ENCODE data around the gene RAB11FIP4. TPM values are rescaled to one million over a fixed set of nuclear protein-coding genes. Genes with fewer than 3 reads are reported as not detected.

RAB11FIP4 gene
- total RNA-seq (2011; cell fraction: chromatin; rRNA removed; ENCODE audit: low replicate concordance): 9.2 and 21.1 TPM in 2 replicates
- 12.4 and 14.0 TPM in 2 replicates for total RNA-seq (2011; cell fraction: nucleolus; rRNA removed)
- 9.8 and 10.8 TPM in 2 replicates for total RNA-seq (2011; cell fraction: nucleoplasm; rRNA removed)
- total RNA-seq (2014; rRNA removed) (14.2 and 16.6 TPM in 2 replicates), total RNA-seq (2014; rRNA removed; fragmentation: Illumina TruSeq; extraction: Trizol) (5.8 and 7.0 TPM in 2 replicates), total RNA-seq (2015; rRNA removed; fragmentation: Illumina TruSeq; extraction: Trizol) (9.8 and 11.5 TPM in 2 replicates), total RNA-seq (2021) (12.0 and 12.3 TPM in 2 replicates), polyA plus RNA-seq (2011; rRNA removed) (6.2 and 10.5 TPM in 2 replicates), polyA plus RNA-seq (2014; fragmentation: Illumina TruSeq; extraction: Trizol) (8.1 and 8.9 TPM in 2 replicates), polyA plus RNA-seq (2014; fragmentation: Nextera tagmentation; extraction: Ambion mirVana) (under 1 TPM; 0.62 to 0.66 TPM), polyA plus RNA-seq (2014; rRNA removed) (7.9 TPM in 2 replicates), polyA minus RNA-seq (2011; rRNA and poly(A)+ RNA removed) (13.4 and 22.4 TPM in 2 replicates), Bru-seq, nascent RNA (percentile 45 among the genes with signal in this experiment), BruChase-seq, experiment 1, labeled RNA remaining after a 2-hour chase (percentile 38 among the genes with signal in this experiment), BruChase-seq, experiment 2, labeled RNA remaining after a 6-hour chase (percentile 38 among the genes with signal in this experiment)
- 5.7 and 10.3 TPM in 2 replicates for polyA plus RNA-seq (2011; cell fraction: cytosol; rRNA removed)
- polyA plus RNA-seq (2011; cell fraction: nucleus; rRNA removed): 8.2 and 16.3 TPM in 2 replicates
- 8.3 and 12.2 TPM in 2 replicates for polyA plus RNA-seq (2012)
- polyA minus RNA-seq (2011; cell fraction: cytosol; rRNA and poly(A)+ RNA removed): 5.8 and 12.3 TPM in 2 replicates
- polyA minus RNA-seq (2011; cell fraction: nucleus; rRNA and poly(A)+ RNA removed): 9.4 and 11.8 TPM in 2 replicates
- long read RNA-seq, experiment 1, transcript RAB11FIP4-201 (13 exons, 1,968 nt): major isoform, 12 of 46 reads
- long read RNA-seq, experiment 1, partial matches to known transcripts: 28 of 46 reads
- long read RNA-seq, experiment 1, other reads (novel, unspliced or antisense): 6 of 46 reads
- long read RNA-seq, experiment 2, partial matches to known transcripts: 1 of 4 reads
- long read RNA-seq, experiment 2, other reads (novel, unspliced or antisense): 3 of 4 reads
- long read RNA-seq, experiment 3, partial matches to known transcripts: 0 of 7 reads
- long read RNA-seq, experiment 3, other reads (novel, unspliced or antisense): 5 of 7 reads

GRCh38 chr17:31391496-31391949 is at the start of gene RAB11FIP4:
RAB11FIP4 (plus strand) TSS chr17:31391675; CDS start chr17:31391853, 178 bp downstream.
- CTCF ChIA-PET (ENCODE audit: low intra/inter-chr PET ratio): no interaction called here

More at GRCh38 chr17:31391496-31391949, at the start of gene RAB11FIP4:
- Histone ChIP-seq H3K4me3 (no peak within 1 kb of the TSS), H3K27me3 (ENCODE audit: control insufficient read depth in 2 of 2, insufficient read depth in 2 of 2, low read length in 2 of 2) (peaks cover 25 to 45% of the 10 kb centered on the region in 2 experiments), H2AFZ (ENCODE audit: low read depth, low read length) (no peak within 1 kb of the TSS), H3K36me3 (ENCODE audit: control insufficient read depth, insufficient read depth, low read length) (no peaks in the 10 kb centered on the region), H3K9ac (ENCODE audit: insufficient read depth in 1 of 2, low read depth in 2 of 2, low read length in 2 of 2) (no peak within 1 kb of the TSS), H3K79me2 (ENCODE audit: control insufficient read depth, insufficient read depth, low read length) (no peaks in the 10 kb centered on the region), H3K9me1 (ENCODE audit: control insufficient read depth, insufficient read depth, low read length) (no peaks in the 10 kb centered on the region), H3K4me2 (ENCODE audit: insufficient read depth, low read length) (no peak within 1 kb of the TSS), H3K27ac (ENCODE audit: extremely low read depth, low read depth, low read length) (no peak within 1 kb of the TSS), H3K9me3 (replicated peaks; ENCODE audit: control insufficient read depth, insufficient read depth, low read depth, low read length) (no peaks in the 10 kb centered on the region), H4K20me1 (replicated peaks; ENCODE audit: control insufficient read depth, insufficient read depth, low read length) (peaks cover 2% of the 10 kb centered on the region), H3K4me1 (replicated peaks in 1 of 2; ENCODE audit: control insufficient read depth in 2 of 2, insufficient read depth in 2 of 2, low read length in 2 of 2) (peaks cover 0 to 21% of the 10 kb centered on the region in 2 experiments; a peak in 3 of 5 replicates)
- WGBS (ENCODE audit: insufficient coverage, low coverage, missing lambda C conversion rate): 0% methylated on average over 6 of the region's 69 CpGs
- FAIRE-seq: no peak
- no TSS peak for BruUV-seq (replicated peaks)
- in situ Hi-C loops (cut with MboI) (no loop called here), intact Hi-C loops (cut with micrococcal nuclease) (no loop called here)
- POLR2A ChIA-PET: no interaction called here
- peak; percentile 45 to 66 (median 60) for DNase-seq (ENCODE audit: extremely low read depth in 1 of 4, low spot score in 3 of 4)
- peak; percentile 68 for ATAC-seq
- TF ChIP-seq NUFIP1 (IDR thresholded peaks at IDR 0.05; ENCODE audit: partially characterized antibody): no peak
- no peak for TF ChIP-seq BMI1 (IDR thresholded peaks at IDR 0.05; ENCODE audit: low read length)
- TF ChIP-seq E2F6 (IDR thresholded peaks at IDR 0.05; ENCODE audit: borderline replicate concordance in 1 of 2, extremely low read depth in 1 of 2, insufficient read depth in 1 of 2, insufficient read length in 1 of 2, low read depth in 1 of 2, low read length in 1 of 2, poor library complexity in 1 of 2, severe bottlenecking in 1 of 2): peak in 1 of 2 experiments; percentile 45
- TF ChIP-seq NFXL1 (CRISPR knock-in tag; IDR thresholded peaks at IDR 0.05): no peak
- no peak for TF ChIP-seq ZNF79 (CRISPR knock-in tag; IDR thresholded peaks at IDR 0.05; ENCODE audit: low read depth)
- no peak for TF ChIP-seq TSC22D4 (tag; IDR thresholded peaks at IDR 0.05)
- no peak for TF ChIP-seq NKRF (IDR thresholded peaks at IDR 0.05; ENCODE audit: borderline replicate concordance)
- TF ChIP-seq VEZF1 (CRISPR knock-in tag; IDR thresholded peaks at IDR 0.05): peak; percentile 45; the same call in 1 of the 2 replicates
- TF ChIP-seq IRF1 (CRISPR knock-in tag; IDR thresholded peaks at IDR 0.05; ENCODE audit: borderline replicate concordance): no peak

Measured in K562 (cell line).